PC-3 (cell line): ENCODE measurements around the gene CLDN16.

Source experiments
- CTCF ChIP-seq: fragments of 300-600 bp; sonication (generic); conservative IDR thresholded peaks from 2 replicates; pipeline ENCODE4 v1.5.1; 2017; ENCODE audit warnings: antibody characterized with exemption, low read depth, mild to moderate bottlenecking, low read length
- EZH2 ChIP-seq: fragments of 300-600 bp; sonication (generic); IDR thresholded peaks from one replicate; pipeline ENCODE4 v1.6.1; 2017; ENCODE audit warnings: antibody characterized with exemption, mild to moderate bottlenecking, low read length; ENCODE audit not compliant: unreplicated experiment

GRCh38 chr3:190369668-190370295 lies 18.2 kb upstream of the CLDN16 start:
- TF ChIP-seq CTCF (no peak), EZH2 (no peak)
